T-helper 1 cell (primary cell): ENCODE results near the gene PGBD5.

Experiments
- DNase-seq, 5 donors: peaks; one replicate each; pipeline ENCODE4 v3.0.0-alpha.2; 2012 to 2020

The PGBD5 gene

DNA sequence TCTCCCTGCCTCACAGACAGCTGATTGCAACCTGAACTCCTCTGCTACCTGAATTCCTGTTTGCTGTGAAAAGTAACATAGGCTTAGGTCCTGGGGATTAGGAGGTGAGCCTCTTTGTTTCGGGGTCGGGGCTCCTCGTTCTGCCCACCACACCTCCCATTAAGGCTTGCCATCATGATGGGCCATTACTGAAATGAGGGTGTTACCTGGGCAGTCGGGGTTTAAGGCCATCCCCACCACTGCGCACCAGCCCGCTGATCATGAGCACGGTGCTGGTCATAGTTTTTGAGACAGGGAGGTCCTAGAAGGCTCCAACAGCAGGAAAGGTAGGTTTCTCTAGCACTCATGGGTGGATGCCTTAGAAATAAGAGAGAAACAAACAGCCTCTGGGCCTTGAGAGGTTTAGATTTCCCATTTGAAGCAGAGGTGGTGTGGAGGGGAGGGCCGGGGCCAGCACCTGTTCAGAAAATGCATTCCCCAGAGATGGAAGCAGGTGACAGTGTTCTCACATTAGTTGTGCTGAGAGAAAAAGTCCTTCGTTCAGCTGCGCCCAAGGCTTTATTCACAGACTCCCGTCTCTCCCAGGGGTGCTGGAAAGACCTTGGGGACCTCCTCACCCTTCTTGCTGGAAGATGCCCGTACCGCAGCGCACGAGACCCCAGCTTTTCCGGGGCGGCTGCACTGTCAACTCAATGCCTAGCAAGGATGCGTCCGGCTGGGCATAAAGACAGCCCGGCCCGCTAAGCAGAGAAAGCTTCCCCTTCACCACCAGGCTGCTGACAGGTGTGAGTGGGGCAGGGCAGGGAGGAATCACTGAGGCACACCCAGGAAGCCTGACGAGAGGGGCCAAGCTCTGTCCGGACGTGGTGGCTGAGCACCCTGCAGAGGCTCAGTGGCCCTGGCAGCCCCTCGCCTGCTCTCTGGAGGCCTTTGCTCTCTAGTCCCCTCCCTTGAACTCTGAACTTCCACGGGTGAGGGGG lies 125.5 kb downstream of the PGBD5 start:
- no peak for DNase-seq

GRCh38 chr1:230299191-230300006 lies 126.7 kb downstream of the PGBD5 start:
- DNase-seq: no peak

GRCh38 chr1:230295367-230295766 lies 130.8 kb downstream of the PGBD5 start:
- no peak for DNase-seq

DNA sequence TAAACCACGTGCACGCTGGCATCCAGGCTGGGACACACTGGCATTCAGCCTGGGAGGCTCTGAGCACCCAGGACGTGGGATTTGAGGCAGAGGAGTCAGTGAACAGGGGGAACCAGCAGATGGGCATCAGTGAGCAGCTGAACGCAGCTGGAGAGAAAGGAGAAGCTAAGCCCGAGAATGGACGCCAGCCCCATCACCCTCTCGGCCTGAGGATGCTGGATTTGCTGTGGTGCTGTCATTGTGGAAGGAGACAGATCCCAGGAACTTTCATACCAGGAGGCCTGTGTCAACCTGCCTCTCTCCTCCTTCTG lies 132.8 kb downstream of the PGBD5 start:
- no peak for DNase-seq

DNA sequence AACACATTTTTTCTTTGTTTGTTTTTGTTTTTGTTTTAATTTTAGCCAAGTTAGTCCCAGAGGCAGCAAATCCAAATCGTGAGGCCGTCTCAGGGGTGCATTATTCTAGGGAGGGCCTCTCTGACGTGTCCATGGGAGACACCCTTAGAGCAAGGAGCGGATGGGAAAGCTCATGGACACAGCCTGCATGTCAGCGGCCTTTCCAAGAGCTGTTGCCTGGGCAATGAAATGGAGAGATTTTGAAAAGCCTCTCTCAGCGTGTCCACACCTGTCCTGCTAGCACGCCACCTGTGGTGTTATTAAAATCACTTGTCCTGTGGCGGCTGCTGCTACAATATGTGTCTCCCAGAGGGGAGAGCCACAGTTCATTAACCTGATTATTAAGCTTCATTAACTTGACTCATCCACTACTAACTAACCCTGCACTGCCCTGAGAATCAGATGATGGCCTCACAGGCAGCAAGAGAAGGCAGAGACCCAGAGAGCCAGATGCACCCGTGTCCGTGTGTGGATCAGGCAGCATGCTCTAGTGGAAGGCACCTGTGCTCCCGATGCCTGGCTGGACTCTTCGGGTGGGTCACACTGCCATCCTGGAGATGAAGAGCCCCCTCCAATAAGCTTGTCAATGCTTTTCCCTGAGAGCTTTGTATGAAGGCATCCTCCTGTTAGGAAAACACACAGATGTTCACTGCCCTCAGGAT lies 133.3 kb downstream of the PGBD5 start:
- no peak for DNase-seq

DNA sequence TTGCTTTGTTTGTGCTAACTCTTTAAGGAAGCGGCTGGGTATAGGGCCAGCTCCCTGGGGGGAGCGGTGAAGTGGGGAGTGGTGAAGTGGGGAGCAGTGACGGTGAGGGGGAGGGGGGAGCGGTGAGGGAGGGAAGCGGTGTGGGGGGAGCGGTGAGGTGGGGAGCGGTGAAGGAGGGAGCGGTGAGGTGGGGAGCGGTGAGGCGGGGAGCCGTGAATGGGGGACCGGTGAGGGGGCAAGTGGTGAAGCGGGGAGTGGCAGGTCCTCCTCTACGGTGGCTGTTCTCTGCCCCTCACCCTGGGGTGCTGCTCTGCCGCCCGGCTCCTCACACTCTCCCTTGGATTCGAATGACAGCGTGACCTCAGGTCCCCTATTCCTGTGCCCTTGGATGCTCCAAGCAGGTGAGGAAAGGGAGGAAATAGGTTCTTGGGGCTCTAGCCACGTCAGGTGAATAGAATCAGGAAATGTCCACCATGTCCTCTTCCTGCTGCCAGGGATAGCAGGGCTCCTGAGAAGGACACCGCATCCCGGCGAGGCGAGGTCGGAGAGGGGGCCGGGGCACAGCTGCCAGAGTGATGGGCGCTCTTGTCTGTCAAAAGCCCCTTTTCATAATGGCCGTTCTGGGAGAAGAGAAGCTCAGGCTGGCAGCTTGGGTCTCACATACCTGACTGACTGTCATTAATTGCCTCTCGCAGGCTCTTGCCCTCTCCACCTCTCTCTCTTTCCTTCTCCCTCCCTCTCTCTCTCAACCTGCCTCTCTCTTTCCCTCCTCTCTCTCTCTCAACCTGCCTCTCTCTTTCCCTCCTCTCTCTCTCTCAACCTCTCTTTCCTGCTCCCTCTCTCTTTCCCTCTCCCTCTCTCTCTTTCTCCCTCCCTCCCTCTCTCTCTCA lies 134.2 kb downstream of the PGBD5 start:
- no peak for DNase-seq

DNA sequence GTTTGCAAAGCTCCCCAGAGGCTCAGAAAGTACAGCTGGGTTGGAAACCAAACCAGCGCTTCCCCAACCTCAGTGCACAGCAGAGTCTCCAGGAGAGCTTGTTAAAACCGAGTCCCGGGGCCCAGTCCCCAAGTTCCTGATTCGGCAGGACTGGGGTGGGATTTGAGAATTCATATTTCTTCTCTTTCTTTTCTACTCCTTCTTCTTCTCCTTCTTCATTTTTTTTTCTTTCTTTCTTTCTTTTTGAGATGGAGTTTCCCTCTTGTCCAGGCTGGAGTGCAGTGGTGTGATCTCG lies 136.8 kb downstream of the PGBD5 start:
- DNase-seq: no peak

DNA sequence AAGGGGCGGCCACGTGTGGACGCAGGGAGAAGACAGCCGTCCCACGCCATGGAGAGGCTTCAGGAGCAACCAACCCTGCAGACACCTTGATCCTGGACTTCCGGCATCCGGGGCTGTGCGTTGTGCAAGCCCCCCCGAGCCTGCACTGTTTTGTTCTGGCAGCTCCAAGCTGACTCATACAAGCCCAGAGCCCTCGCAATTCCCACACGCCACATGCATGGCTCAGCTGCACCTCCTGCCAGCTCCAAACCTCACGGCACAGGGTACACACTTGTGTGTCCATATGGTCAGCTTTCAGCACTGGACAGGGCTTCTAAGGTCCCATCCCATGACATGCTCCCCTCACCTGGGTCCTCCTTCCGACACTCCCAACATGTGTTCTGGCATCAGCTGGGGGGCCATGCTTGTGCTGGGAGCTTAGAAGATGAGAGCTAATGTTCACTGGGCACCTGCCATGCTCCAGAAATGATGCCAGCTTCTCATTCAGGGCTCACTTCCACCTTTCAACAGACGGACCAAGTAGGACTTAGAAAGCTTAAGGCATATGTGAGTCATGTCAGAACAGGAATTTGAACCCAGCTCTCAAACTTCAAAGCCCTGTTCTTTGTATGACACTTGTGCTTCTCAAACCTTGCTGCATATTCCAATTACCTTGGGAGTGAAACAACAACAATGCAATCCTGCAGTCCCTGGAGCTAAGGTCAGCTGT lies 137.3 kb downstream of the PGBD5 start:
- DNase-seq: no peak

GRCh38 chr1:230287674-230288315 lies 138.3 kb downstream of the PGBD5 start:
- no peak for DNase-seq

GRCh38 chr1:230286890-230287269 lies 139.3 kb downstream of the PGBD5 start:
- no peak for DNase-seq

DNA sequence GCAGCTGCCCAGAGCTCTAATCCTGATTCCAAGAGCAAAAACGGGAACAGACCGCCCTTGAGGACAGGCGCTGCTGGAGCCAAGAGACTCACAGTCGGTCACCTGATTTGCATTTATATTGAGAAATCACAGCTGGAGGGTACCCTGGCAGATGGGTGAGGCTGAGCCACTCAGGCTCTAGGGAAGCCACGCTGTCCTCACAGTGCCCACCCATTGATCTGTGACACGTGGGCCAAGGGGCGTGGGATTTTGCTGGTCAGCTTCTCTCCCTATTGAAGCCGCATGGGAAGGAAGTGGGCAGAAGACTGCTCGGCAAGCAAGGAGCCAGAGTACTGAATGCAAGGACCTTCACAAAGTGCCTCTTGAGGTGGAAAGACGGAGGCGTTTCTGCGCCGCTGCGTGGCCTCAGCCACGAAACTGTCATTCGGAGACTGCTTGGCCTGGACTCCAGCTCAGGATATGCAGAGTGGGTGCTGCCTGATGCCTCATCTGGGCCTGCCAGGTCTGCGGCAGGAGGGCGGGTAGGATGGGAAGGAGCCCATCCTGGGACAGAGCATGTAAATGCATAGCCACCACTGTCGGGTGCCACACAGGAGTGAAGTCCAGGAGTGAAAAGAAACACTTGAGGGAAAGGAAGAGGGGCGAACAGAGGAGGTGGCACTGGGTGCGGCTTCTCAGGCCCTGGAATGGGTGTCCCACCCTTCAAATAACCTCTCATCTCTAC lies 139.8 kb downstream of the PGBD5 start:
- DNase-seq: no peak

- DNase-seq: no peak
These were observed 140.8 kb downstream of the PGBD5 start for GRCh38 chr1:230285351-230285750.

GRCh38 chr1:230284891-230285290 lies 141.2 kb downstream of the PGBD5 start:
- no peak for DNase-seq

DNA sequence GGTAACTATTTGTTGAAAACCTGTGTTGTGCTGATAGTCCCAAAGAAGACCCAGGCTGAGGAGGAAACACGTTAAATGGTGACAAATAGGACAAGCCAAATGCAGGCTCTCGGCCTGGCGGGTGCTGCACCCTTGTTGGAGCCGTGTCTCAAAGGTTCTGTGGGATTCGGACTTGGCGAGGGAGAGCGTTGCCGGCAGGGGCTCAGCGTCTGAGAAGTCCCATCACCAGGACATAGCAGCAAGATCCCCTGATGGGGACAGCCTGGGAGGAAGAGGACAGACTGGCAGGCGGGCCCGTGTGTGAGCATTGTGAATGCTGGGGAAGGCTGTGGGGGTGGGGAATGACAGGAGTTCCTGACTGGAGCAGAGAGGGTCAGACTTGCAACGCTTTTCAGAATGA lies 142.5 kb downstream of the PGBD5 start:
- no peak for DNase-seq

- DNase-seq: no peak
These were observed 144.0 kb downstream of the PGBD5 start for GRCh38 chr1:230282157-230282556.

- no peak for DNase-seq
These were observed 144.6 kb downstream of the PGBD5 start for GRCh38 chr1:230281556-230281955.

DNA sequence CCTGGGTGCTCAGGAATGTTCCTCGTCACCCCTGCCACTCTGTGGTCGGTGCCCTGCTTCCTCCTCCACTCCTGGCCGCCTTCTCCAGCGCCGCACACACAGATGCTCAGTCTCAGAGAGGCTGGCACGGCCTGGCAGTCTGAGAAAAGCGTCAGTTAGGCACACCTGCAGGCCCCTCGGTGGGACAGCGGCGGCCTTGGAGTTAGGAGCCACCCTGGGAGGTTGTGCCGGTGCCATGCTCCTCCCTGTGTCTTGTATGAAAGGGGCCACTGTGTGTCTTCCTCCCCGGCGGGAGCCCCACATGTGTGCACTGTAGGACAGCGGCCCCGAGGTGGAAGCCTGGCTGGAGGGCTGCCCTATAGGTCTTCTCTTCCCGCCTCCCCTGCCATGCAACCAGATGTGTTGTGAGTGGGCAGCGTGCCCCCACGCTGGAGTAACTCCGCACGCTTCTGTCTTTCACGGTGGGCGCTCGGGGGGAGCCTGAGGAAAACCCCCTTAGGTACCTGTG lies 145.2 kb downstream of the PGBD5 start:
- no peak for DNase-seq

DNA sequence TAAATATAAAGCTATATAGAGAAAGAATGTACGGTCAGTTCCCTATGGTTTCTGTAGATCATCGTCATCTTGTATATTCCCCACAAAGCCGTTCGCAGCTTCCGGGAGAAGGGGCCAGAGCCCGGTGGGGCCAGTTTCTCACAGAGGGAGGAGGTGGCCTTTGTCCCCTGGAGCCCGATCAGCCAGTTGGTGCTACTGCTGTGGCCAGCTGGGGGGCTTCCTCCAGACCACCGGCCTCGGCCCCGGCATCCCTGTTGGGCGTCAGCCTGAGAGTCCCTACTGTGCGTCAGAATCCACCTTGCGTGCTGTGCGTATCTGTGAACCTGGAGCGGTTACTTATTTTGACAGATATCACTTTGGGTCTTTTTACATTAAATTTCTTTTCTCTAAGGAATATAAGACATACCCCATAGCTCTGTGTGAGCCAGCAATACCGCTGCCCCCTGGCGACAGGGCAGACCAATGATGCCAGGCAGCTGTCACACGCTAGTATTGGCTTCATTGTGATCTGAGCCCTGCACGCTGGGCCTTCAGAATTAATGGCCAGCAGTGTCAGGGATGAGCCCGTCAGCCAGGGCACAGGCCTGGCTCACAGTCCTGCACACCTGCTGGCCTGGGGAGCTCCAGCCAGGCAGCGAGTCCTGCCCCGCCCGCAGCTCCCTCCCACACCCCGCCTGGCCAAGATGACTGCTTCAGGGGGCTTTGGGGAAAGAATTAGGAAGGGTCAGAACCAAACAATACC lies 145.9 kb downstream of the PGBD5 start:
- no peak for DNase-seq

DNA sequence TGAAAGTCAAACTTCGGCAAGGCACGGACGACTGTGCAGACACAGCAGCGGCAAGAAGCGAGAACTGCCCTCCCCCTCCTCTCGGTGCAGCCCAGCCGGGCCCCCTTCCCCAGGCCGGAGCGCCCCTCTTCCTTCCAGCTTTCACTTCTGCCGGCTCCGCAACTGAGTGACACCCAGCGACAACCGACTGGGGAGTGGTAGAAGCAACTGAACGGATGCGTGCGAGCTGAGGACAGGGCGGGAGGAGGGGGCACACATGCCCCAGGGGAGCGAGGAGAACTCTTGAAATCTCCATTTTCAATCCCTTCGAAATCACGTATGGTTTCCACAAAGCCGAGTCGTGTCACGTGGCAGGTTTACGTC lies 146.6 kb downstream of the PGBD5 start:
- DNase-seq: no peak
